ENCODE results near the gene PCLAF. TPM values are rescaled to one million over a fixed set of nuclear protein-coding genes. Genes with fewer than 3 reads are reported as not detected.
A peak's percentile ranks its signal among the peaks of the same experiment; 100 is the strongest.

The PCLAF gene
- 10 to 100 TPM in 3 of 4 donors, 1 to 10 TPM in 1; 3.5 to 89.1 (median 24.9) TPM for polyA plus RNA-seq
- long read RNA-seq, donor 1, result 0 reads
- long read RNA-seq, donor 2, transcript PCLAF-201 (4 exons, 2,194 nt), result major isoform, 13 of 16 reads
- long read RNA-seq, donor 2, partial matches to known transcripts, result 0 of 16 reads
- long read RNA-seq, donor 2, other reads (novel, unspliced or antisense), result 0 of 16 reads
- long read RNA-seq, donor 3, transcript PCLAF-201 (4 exons, 2,194 nt), result major isoform, 30 of 36 reads
- long read RNA-seq, donor 3, partial matches to known transcripts, result 0 of 36 reads
- long read RNA-seq, donor 3, other reads (novel, unspliced or antisense), result 0 of 36 reads
- long read RNA-seq, donor 4, partial matches to known transcripts, result 0 of 3 reads
- long read RNA-seq, donor 4, other reads (novel, unspliced or antisense), result 0 of 3 reads
- long read RNA-seq, donor 5, transcript PCLAF-201 (4 exons, 2,194 nt), result major isoform, 7 of 8 reads
- long read RNA-seq, donor 5, partial matches to known transcripts, result 0 of 8 reads
- long read RNA-seq, donor 5, other reads (novel, unspliced or antisense), result 0 of 8 reads
- long read RNA-seq, donor 6, transcript PCLAF-201 (4 exons, 2,194 nt), result major isoform, 15 of 26 reads
- long read RNA-seq, donor 6, transcript PCLAF-202 (3 exons, 911 nt), result minor isoform, 9 of 26 reads
- long read RNA-seq, donor 6, partial matches to known transcripts, result 0 of 26 reads
- long read RNA-seq, donor 6, other reads (novel, unspliced or antisense), result 0 of 26 reads
- long read RNA-seq, donor 7, transcript PCLAF-202 (3 exons, 911 nt), result minor isoform, 12 of 78 reads
- long read RNA-seq, donor 7, transcript PCLAF-201 (4 exons, 2,194 nt), result major isoform, 66 of 78 reads
- long read RNA-seq, donor 7, partial matches to known transcripts, result 0 of 78 reads
- long read RNA-seq, donor 7, other reads (novel, unspliced or antisense), result 0 of 78 reads
- long read RNA-seq, donor 8, partial matches to known transcripts, result 0 of 4 reads
- long read RNA-seq, donor 8, other reads (novel, unspliced or antisense), result 0 of 4 reads
- long read RNA-seq, donor 9, transcript PCLAF-201 (4 exons, 2,194 nt), result major isoform, 7 of 9 reads
- long read RNA-seq, donor 9, partial matches to known transcripts, result 0 of 9 reads
- long read RNA-seq, donor 9, other reads (novel, unspliced or antisense), result 0 of 9 reads
- long read RNA-seq, donor 10, transcript PCLAF-202 (3 exons, 911 nt), result minor isoform, 6 of 33 reads
- long read RNA-seq, donor 10, transcript PCLAF-201 (4 exons, 2,194 nt), result major isoform, 27 of 33 reads
- long read RNA-seq, donor 10, partial matches to known transcripts, result 0 of 33 reads
- long read RNA-seq, donor 10, other reads (novel, unspliced or antisense), result 0 of 33 reads

DNA sequence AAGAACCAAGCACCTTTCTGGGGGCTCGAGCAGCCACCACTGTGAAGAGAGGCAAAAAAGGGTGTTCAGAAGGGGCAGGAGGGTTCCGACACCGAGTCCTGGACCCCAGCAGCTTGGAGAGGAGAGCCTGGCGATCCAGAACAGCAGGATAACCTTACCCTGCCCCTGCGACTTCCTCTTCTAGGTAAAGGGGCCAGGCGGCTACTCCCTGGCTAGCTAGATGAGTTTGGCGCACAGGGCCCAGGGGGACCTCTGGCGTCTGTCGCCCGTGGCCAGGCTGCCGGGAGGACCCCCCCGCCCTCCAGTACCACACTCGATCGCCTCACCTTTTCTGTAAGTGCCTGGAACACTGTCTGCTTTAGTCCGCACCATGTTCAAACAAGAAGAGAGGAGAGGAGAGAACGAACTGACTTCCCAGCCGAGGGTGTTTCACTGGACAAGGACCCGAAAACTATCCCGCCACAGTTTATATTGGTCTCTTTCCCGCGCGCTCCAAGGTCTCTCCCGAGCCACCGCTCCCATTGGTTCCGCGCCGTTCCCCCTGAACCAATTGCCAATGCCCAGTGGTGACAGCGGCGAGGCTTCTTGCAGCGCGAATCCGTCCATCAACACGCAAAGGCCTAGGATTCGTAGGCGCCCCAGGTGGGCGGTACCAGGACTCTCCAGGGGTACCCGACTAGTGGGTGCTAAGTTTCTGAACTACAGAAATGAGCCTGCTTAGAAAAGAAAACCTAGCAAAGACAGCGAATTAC is at the start of gene PCLAF:
PCLAF (minus strand) TSS at position 442 of the 752 bp plus-strand sequence; CDS start at position 372, 70 bp downstream.
- DNase-seq (peak; percentile 93 to 96), FAIRE-seq (no peak)
- WGBS, 3 donors, result 0 to 1% (median 1%) methylated on average over 37 to 38 of the region's 38 CpGs
- Histone ChIP-seq H3K36me3 (ENCODE audit: control insufficient read depth in 3 of 3, insufficient read depth in 2 of 3, low read depth in 1 of 3, low read length in 3 of 3) (peaks cover 0 to 4% (median 0%) of the 10 kb centered on the region in 3 donors), H3K9me3 (ENCODE audit: control insufficient read depth in 2 of 2, insufficient read depth in 1 of 2, low read depth in 1 of 2, low read length in 1 of 2) (no peaks in the 10 kb centered on the region), H3K27ac (ENCODE audit: low read depth in 1 of 3, low read length in 2 of 3) (no peak within 1 kb of the TSS), H3K27me3 (ENCODE audit: control insufficient read depth in 3 of 3, insufficient read depth in 3 of 3, low read length in 3 of 3) (no peaks in the 10 kb centered on the region), H3K4me3 (ENCODE audit: low read depth in 1 of 3, low read length in 3 of 3) (peak within 1 kb of the TSS; percentile 54 to 71 (median 58)), H3K4me1 (ENCODE audit: control insufficient read depth in 3 of 3, insufficient read depth in 2 of 3, low read depth in 1 of 3, low read length in 2 of 3) (peaks cover 0 to 2% (median 0%) of the 10 kb centered on the region in 3 donors)

- no peak for FAIRE-seq
- Histone ChIP-seq H3K36me3 (ENCODE audit: control insufficient read depth in 3 of 3, insufficient read depth in 2 of 3, low read depth in 1 of 3, low read length in 3 of 3) (peaks cover 3 to 43% (median 6%) of the 10 kb centered on the region in 3 donors), H3K27ac (ENCODE audit: low read depth in 1 of 3, low read length in 2 of 3) (peak overlapping the region in 2 of 3 donors; percentile 20 to 62), H3K4me3 (ENCODE audit: low read depth in 1 of 3, low read length in 3 of 3) (no peak overlapping the region), H3K27me3 (ENCODE audit: control insufficient read depth in 3 of 3, insufficient read depth in 3 of 3, low read length in 3 of 3) (no peaks in the 10 kb centered on the region), H3K9me3 (ENCODE audit: control insufficient read depth in 2 of 2, insufficient read depth in 1 of 2, low read depth in 1 of 2, low read length in 1 of 2) (no peaks in the 10 kb centered on the region), H3K4me1 (ENCODE audit: control insufficient read depth in 3 of 3, insufficient read depth in 2 of 3, low read depth in 1 of 3, low read length in 2 of 3) (no peaks in the 10 kb centered on the region)
- WGBS, 3 donors, result 32 to 73% (median 53%) methylated on average over 3 of the region's 3 CpGs
- peak in 1 of 2 donors; percentile 56 for DNase-seq
Observed at GRCh38 chr15:64430000-64430735, 48.9 kb upstream of the PCLAF start.

- Histone ChIP-seq H3K4me1 (ENCODE audit: control insufficient read depth in 3 of 3, insufficient read depth in 2 of 3, low read depth in 1 of 3, low read length in 2 of 3) (no peaks in the 10 kb centered on the region), H3K9me3 (ENCODE audit: control insufficient read depth in 2 of 2, insufficient read depth in 1 of 2, low read depth in 1 of 2, low read length in 1 of 2) (no peaks in the 10 kb centered on the region), H3K4me3 (ENCODE audit: low read depth in 1 of 3, low read length in 3 of 3) (no peak overlapping the region), H3K27me3 (ENCODE audit: control insufficient read depth in 3 of 3, insufficient read depth in 3 of 3, low read length in 3 of 3) (no peaks in the 10 kb centered on the region), H3K36me3 (ENCODE audit: control insufficient read depth in 3 of 3, insufficient read depth in 2 of 3, low read depth in 1 of 3, low read length in 3 of 3) (peaks cover 6 to 47% (median 6%) of the 10 kb centered on the region in 3 donors), H3K27ac (ENCODE audit: low read depth in 1 of 3, low read length in 2 of 3) (no peak overlapping the region)
- FAIRE-seq (no peak), DNase-seq (no peak)
Observed at GRCh38 chr15:64429448-64429847, 48.2 kb upstream of the PCLAF start.

GRCh38 chr15:64426845-64427465 is 45.7 kb upstream of the PCLAF start:
- DNase-seq, result peak; percentile 13 to 33
- Histone ChIP-seq H3K4me3 (ENCODE audit: low read depth in 1 of 3, low read length in 3 of 3) (no peak overlapping the region), H3K27ac (ENCODE audit: low read depth in 1 of 3, low read length in 2 of 3) (no peak overlapping the region), H3K36me3 (ENCODE audit: control insufficient read depth in 3 of 3, insufficient read depth in 2 of 3, low read depth in 1 of 3, low read length in 3 of 3) (peaks cover 6 to 39% (median 15%) of the 10 kb centered on the region in 3 donors), H3K27me3 (ENCODE audit: control insufficient read depth in 3 of 3, insufficient read depth in 3 of 3, low read length in 3 of 3) (no peaks in the 10 kb centered on the region), H3K4me1 (ENCODE audit: control insufficient read depth in 3 of 3, insufficient read depth in 2 of 3, low read depth in 1 of 3, low read length in 2 of 3) (no peaks in the 10 kb centered on the region), H3K9me3 (ENCODE audit: control insufficient read depth in 2 of 2, insufficient read depth in 1 of 2, low read depth in 1 of 2, low read length in 1 of 2) (no peaks in the 10 kb centered on the region)
- no peak for FAIRE-seq
- WGBS, 3 donors, result 79 to 90% (median 89%) methylated on average over 7 of the region's 7 CpGs

- Histone ChIP-seq H3K4me1 (ENCODE audit: control insufficient read depth in 3 of 3, insufficient read depth in 2 of 3, low read depth in 1 of 3, low read length in 2 of 3) (no peaks in the 10 kb centered on the region), H3K27me3 (ENCODE audit: control insufficient read depth in 3 of 3, insufficient read depth in 3 of 3, low read length in 3 of 3) (no peaks in the 10 kb centered on the region), H3K9me3 (ENCODE audit: control insufficient read depth in 2 of 2, insufficient read depth in 1 of 2, low read depth in 1 of 2, low read length in 1 of 2) (no peaks in the 10 kb centered on the region), H3K36me3 (ENCODE audit: control insufficient read depth in 3 of 3, insufficient read depth in 2 of 3, low read depth in 1 of 3, low read length in 3 of 3) (peaks cover 6 to 49% (median 13%) of the 10 kb centered on the region in 3 donors), H3K27ac (ENCODE audit: low read depth in 1 of 3, low read length in 2 of 3) (no peak overlapping the region), H3K4me3 (ENCODE audit: low read depth in 1 of 3, low read length in 3 of 3) (no peak overlapping the region)
- 90 to 96% (median 92%) methylated on average over 3 of the region's 3 CpGs for WGBS, 3 donors
- DNase-seq, result no peak
- FAIRE-seq, result no peak
Observed at GRCh38 chr15:64425221-64425620, 44.0 kb upstream of the PCLAF start.

- no peak for FAIRE-seq
- WGBS, 3 donors, result 63 to 67% (median 66%) methylated on average over 6 of the region's 6 CpGs
Observed at GRCh38 chr15:64423970-64424369, 42.7 kb upstream of the PCLAF start.

GRCh38 chr15:64422697-64423096 is 41.5 kb upstream of the PCLAF start:
- Histone ChIP-seq H3K36me3 (ENCODE audit: control insufficient read depth in 3 of 3, insufficient read depth in 2 of 3, low read depth in 1 of 3, low read length in 3 of 3) (peaks cover 6 to 54% (median 12%) of the 10 kb centered on the region in 3 donors), H3K27me3 (ENCODE audit: control insufficient read depth in 3 of 3, insufficient read depth in 3 of 3, low read length in 3 of 3) (no peaks in the 10 kb centered on the region), H3K27ac (ENCODE audit: low read depth in 1 of 3, low read length in 2 of 3) (no peak overlapping the region), H3K4me1 (ENCODE audit: control insufficient read depth in 3 of 3, insufficient read depth in 2 of 3, low read depth in 1 of 3, low read length in 2 of 3) (no peaks in the 10 kb centered on the region), H3K9me3 (ENCODE audit: control insufficient read depth in 2 of 2, insufficient read depth in 1 of 2, low read depth in 1 of 2, low read length in 1 of 2) (no peaks in the 10 kb centered on the region), H3K4me3 (ENCODE audit: low read depth in 1 of 3, low read length in 3 of 3) (no peak overlapping the region)
- DNase-seq, result no peak
- WGBS, 3 donors, result 86 to 93% (median 92%) methylated on average over 2 of the region's 2 CpGs
- no peak for FAIRE-seq

More at GRCh38 chr15:64423970-64424369, 42.7 kb upstream of the PCLAF start:
- DNase-seq, result no peak
- H3K36me3 ChIP-seq (ENCODE audit: control insufficient read depth in 3 of 3, insufficient read depth in 2 of 3, low read depth in 1 of 3, low read length in 3 of 3), result peaks cover 6 to 53% (median 12%) of the 10 kb centered on the region in 3 donors
- H3K4me1 ChIP-seq (ENCODE audit: control insufficient read depth in 3 of 3, insufficient read depth in 2 of 3, low read depth in 1 of 3, low read length in 2 of 3), result no peaks in the 10 kb centered on the region
- no peak overlapping the region for H3K27ac ChIP-seq (ENCODE audit: low read depth in 1 of 3, low read length in 2 of 3)
- H3K27me3 ChIP-seq (ENCODE audit: control insufficient read depth in 3 of 3, insufficient read depth in 3 of 3, low read length in 3 of 3), result no peaks in the 10 kb centered on the region
- no peak overlapping the region for H3K4me3 ChIP-seq (ENCODE audit: low read depth in 1 of 3, low read length in 3 of 3)
- no peaks in the 10 kb centered on the region for H3K9me3 ChIP-seq (ENCODE audit: control insufficient read depth in 2 of 2, insufficient read depth in 1 of 2, low read depth in 1 of 2, low read length in 1 of 2)

Measured in small intestine (tissue), 16 donors.